ENCODE measurements around the gene LMNA. TPM values are rescaled to one million over a fixed set of nuclear protein-coding genes. Genes with fewer than 3 reads are reported as not detected.

LMNA gene
- total RNA-seq, 2 donors from 2014 or later: 740 to 804 TPM

DNA sequence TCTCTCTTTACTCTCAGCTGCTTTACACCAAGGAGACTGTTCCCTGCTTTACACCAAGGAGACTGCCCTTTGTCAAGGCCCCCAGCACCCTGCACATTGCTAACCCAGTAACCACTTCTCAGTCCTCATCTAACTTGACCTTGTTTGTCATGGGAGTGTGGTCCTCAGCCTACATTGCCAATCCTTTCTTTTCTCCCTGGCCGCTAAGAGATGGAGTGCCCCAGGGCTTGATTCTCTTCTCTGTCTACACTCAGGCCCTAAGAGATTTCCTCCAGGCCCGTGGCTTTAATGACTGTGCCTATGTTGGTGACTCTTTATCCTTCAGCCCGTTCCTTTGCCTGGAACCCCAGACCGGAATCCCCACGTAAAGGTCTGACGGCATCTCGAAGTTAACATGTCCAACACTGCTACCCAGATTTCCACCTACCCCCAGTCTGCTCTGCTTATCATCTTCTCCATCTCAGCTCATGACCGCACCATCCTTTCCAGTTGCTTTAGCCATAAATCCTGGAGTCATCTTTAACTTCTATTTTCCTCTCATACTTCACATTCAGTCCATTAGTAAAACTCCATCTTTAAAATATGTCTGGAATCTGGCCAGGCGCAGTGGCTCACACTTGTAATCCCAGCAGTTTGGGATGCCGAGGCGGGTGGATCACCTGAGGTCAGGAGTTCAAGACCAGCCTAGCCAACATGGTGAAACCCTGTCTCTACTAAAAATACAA is 29.4 kb downstream of the LMNA start:
- DNase-seq (ENCODE audit: low spot score): no peak
- H3K27me3 ChIP-seq (replicated peaks; ENCODE audit: insufficient read depth): no peaks in the 10 kb centered on the region
- H3K36me3 ChIP-seq: peaks cover 7% of the 10 kb centered on the region
- H3K27ac ChIP-seq: peak overlapping the region; percentile 36 to 48
- TF ChIP-seq, protein P1, sequence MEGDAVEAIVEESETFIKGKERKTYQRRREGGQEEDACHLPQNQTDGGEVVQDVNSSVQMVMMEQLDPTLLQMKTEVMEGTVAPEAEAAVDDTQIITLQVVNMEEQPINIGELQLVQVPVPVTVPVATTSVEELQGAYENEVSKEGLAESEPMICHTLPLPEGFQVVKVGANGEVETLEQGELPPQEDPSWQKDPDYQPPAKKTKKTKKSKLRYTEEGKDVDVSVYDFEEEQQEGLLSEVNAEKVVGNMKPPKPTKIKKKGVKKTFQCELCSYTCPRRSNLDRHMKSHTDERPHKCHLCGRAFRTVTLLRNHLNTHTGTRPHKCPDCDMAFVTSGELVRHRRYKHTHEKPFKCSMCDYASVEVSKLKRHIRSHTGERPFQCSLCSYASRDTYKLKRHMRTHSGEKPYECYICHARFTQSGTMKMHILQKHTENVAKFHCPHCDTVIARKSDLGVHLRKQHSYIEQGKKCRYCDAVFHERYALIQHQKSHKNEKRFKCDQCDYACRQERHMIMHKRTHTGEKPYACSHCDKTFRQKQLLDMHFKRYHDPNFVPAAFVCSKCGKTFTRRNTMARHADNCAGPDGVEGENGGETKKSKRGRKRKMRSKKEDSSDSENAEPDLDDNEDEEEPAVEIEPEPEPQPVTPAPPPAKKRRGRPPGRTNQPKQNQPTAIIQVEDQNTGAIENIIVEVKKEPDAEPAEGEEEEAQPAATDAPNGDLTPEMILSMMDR (IDR thresholded peaks at IDR 0.05): no peak
- ATAC-seq (ENCODE audit: insufficient number of reproducible peaks, low FRiP score, low read depth): no peak
- H3K4me3 ChIP-seq: no peak overlapping the region
- H3K9me3 ChIP-seq: no peaks in the 10 kb centered on the region
- H3K4me1 ChIP-seq (ENCODE audit: control insufficient read depth in 1 of 2, low read depth in 2 of 2): peaks cover 16 to 53% of the 10 kb centered on the region in 2 donors

DNA sequence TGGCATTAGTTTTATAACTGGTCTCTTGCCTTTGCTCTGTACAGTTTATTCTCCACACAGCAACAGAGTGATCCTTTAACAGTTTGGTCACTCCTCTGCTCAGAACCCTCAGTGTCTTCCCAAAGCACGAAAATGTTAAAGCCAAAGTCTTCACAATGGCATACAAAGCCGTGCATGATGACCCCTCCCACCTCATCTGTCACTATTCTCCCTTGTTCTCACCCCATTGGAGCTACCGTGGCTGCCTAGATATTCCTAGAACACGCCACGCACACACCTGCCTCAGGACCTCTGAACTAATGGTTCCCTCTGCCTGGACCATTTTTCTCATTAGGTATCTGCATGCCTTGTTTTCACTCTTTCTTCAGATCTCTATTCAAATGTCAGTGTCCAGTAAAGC is 30.2 kb downstream of the LMNA start:
- Histone ChIP-seq H3K9me3 (no peaks in the 10 kb centered on the region), H3K4me1 (ENCODE audit: control insufficient read depth in 1 of 2, low read depth in 2 of 2) (peaks cover 16 to 45% of the 10 kb centered on the region in 2 donors), H3K4me3 (no peak overlapping the region), H3K27me3 (replicated peaks; ENCODE audit: insufficient read depth) (no peaks in the 10 kb centered on the region), H3K36me3 (peaks cover 1% of the 10 kb centered on the region), H3K27ac (no peak overlapping the region)
- no peak for ATAC-seq (ENCODE audit: insufficient number of reproducible peaks, low FRiP score, low read depth)
- TF ChIP-seq, protein P1 (IDR thresholded peaks at IDR 0.05): no peak
- no peak for DNase-seq (ENCODE audit: low spot score)

DNA sequence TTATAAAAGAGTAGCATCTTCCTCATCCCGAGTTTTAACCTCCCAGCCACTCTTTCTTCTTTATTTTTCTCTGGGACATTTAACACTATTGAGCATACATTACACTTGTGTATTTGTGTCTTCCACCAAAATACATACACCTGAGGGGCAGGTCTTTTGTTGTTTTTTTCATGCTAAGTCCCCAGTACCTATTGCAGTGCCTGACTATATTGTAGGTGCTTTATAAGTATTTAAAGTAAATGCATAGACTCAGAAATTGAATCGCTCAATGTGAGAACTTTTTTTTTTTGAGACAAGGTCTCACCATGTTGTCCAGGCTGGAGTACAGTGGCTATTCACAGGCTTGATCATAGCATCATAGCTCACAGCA is 31.1 kb downstream of the LMNA start:
- DNase-seq (ENCODE audit: low spot score): no peak
- no peak overlapping the region for H3K27ac ChIP-seq
- no peak overlapping the region for H3K4me3 ChIP-seq
- peaks cover 16 to 36% of the 10 kb centered on the region in 2 donors for H3K4me1 ChIP-seq (ENCODE audit: control insufficient read depth in 1 of 2, low read depth in 2 of 2)
- no peaks in the 10 kb centered on the region for H3K36me3 ChIP-seq
- no peaks in the 10 kb centered on the region for H3K27me3 ChIP-seq (replicated peaks; ENCODE audit: insufficient read depth)
- TF ChIP-seq, protein P1 (IDR thresholded peaks at IDR 0.05): no peak
- no peak for ATAC-seq (ENCODE audit: insufficient number of reproducible peaks, low FRiP score, low read depth)
- H3K9me3 ChIP-seq: no peaks in the 10 kb centered on the region

DNA sequence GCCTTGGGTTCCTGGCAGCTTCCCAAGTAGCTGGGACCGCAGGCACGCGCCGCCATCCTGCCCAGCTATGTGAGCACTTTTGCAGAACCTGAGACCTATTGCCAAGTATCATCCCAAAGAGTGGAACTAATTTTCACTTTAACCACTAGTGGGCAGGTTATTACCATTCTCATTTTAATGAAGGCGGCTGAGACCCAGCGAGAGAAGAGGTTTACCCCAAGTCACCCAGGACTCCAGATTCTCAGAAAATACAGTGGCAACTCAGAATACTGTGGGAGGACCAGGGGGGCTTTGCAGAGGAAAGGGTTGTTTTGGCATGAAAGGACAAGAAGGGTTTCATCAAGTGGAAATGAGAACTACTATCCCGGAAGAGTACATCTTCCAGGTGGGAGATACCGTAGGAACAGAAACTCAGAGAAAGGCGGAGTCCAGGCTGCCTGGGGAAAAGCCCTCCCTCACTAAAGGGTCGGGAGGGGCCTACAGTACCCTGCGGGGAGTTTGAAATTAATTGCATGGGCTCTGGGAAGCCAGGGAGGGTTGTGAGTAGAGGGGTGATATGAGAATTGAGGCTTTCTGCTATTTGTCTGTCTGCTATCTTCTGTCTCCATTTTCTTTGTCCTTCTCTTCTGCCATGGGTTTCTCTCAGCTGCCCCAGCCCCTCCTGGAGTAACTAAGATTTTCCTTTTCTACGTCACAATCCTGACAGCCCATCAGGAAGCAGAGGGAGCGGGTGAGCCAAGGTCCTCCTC is 31.7 kb downstream of the LMNA start:
- Histone ChIP-seq H3K4me1 (ENCODE audit: control insufficient read depth in 1 of 2, low read depth in 2 of 2) (peaks cover 18 to 36% of the 10 kb centered on the region in 2 donors), H3K27me3 (replicated peaks; ENCODE audit: insufficient read depth) (no peaks in the 10 kb centered on the region), H3K36me3 (no peaks in the 10 kb centered on the region), H3K4me3 (peak overlapping the region; percentile 17), H3K27ac (no peak overlapping the region), H3K9me3 (no peaks in the 10 kb centered on the region)
- ATAC-seq (ENCODE audit: insufficient number of reproducible peaks, low FRiP score, low read depth): peak; percentile 42
- DNase-seq (ENCODE audit: low spot score): no peak
- TF ChIP-seq, protein P1 (IDR thresholded peaks at IDR 0.05): peak; percentile 64

DNA sequence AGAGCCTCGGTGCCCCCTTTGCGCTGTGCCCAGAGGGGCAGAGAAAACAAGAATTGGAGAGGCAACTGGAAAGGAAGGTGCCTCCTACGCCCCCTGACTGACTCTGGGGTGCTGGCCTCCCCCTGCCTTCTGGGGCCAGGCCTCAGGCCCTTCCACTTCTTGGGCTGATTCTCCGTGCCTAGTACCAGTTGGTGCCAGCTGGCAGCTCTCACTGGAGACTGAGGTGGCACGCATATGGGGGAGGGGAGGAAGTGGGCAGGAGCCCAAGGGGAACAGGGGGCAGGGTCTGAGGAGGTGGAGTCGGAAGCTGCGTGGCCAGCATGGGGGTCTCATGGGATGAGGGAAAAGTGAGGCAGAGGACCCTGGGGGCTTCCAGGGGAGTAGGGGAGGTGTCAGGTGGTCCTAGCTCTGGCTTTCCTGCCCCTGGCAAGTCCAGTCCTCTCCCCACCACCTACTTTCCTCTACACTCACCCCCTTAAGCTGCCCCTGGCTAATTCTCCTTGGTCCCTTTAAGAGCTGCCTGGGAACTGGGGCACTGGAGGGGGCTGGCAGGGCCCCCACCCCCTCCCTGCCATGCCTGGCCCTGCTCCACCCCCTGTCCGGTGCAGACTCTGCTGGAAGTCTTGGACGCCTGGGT is 32.4 kb downstream of the LMNA start:
- TF ChIP-seq, protein P1 (IDR thresholded peaks at IDR 0.05): no peak
- peaks cover 17 to 31% of the 10 kb centered on the region in 2 donors for H3K4me1 ChIP-seq (ENCODE audit: control insufficient read depth in 1 of 2, low read depth in 2 of 2)
- H3K36me3 ChIP-seq: no peaks in the 10 kb centered on the region
- H3K9me3 ChIP-seq: no peaks in the 10 kb centered on the region
- no peaks in the 10 kb centered on the region for H3K27me3 ChIP-seq (replicated peaks; ENCODE audit: insufficient read depth)
- H3K4me3 ChIP-seq: peak overlapping the region; percentile 17
- no peak for DNase-seq (ENCODE audit: low spot score)
- H3K27ac ChIP-seq: no peak overlapping the region
- no peak for ATAC-seq (ENCODE audit: insufficient number of reproducible peaks, low FRiP score, low read depth)
